Panc1 (cell line): ENCODE results near the gene CADM1.

Source experiments
- POLR2AphosphoS5 ChIP-seq: IDR thresholded peaks from 2 replicates; pipeline ENCODE4 v1.6.1; 2012; ENCODE audit warnings: mild to moderate bottlenecking, low read depth, low read length, moderate library complexity
- SIN3A ChIP-seq: IDR thresholded peaks from 2 replicates; pipeline ENCODE4 v1.6.1; 2012; ENCODE audit warnings: low read depth, mild to moderate bottlenecking, low read length, moderate library complexity, borderline replicate concordance; ENCODE audit not compliant: insufficient read depth
- TCF7L2 ChIP-seq: IDR thresholded peaks from 2 replicates; pipeline ENCODE4 v1.6.1; 2011; ENCODE audit warnings: mild to moderate bottlenecking, low read depth, low read length, inconsistent platforms
- TF ChIP-seq, protein P1 (sequence below): fragments of 450-650 bp; IDR thresholded peaks from 2 replicates; pipeline ENCODE4 v1.5.1; 2017; ENCODE audit warnings: mild to moderate bottlenecking
- TF ChIP-seq, protein P2 (sequence below), 2 experiments: IDR thresholded peaks; 2 replicates each; pipeline ENCODE4 v1.6.1; 2011 to 2012; ENCODE audit warnings: low read depth in 2 of 2, control low read depth in 1 of 2, low read length in 1 of 2, mild to moderate bottlenecking in 1 of 2, moderate library complexity in 1 of 2; ENCODE audit not compliant: insufficient read depth in 1 of 2

DNA sequence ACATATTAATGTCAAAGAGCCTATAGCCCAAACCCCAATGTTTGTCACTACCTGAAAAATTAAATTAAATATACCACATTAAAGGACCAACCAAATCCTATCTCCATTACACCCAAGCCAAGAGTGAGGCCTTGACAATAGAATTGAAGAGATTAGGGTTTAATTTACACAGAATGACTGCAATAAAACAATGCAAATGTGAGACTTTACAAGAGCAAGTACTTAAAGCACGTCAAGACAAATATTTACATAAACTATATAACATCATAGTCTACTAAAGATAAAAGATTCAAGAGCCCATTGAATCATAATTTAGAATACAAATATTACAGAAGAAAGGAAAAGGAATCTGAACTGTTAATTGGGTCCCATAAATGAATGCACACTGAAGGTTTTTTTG, 85.6 kb downstream of the CADM1 start:
- TF ChIP-seq, protein P1, sequence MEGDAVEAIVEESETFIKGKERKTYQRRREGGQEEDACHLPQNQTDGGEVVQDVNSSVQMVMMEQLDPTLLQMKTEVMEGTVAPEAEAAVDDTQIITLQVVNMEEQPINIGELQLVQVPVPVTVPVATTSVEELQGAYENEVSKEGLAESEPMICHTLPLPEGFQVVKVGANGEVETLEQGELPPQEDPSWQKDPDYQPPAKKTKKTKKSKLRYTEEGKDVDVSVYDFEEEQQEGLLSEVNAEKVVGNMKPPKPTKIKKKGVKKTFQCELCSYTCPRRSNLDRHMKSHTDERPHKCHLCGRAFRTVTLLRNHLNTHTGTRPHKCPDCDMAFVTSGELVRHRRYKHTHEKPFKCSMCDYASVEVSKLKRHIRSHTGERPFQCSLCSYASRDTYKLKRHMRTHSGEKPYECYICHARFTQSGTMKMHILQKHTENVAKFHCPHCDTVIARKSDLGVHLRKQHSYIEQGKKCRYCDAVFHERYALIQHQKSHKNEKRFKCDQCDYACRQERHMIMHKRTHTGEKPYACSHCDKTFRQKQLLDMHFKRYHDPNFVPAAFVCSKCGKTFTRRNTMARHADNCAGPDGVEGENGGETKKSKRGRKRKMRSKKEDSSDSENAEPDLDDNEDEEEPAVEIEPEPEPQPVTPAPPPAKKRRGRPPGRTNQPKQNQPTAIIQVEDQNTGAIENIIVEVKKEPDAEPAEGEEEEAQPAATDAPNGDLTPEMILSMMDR = no peak
- TF ChIP-seq TCF7L2 (no peak), POLR2AphosphoS5 (no peak), SIN3A (no peak)
- TF ChIP-seq, protein P2, sequence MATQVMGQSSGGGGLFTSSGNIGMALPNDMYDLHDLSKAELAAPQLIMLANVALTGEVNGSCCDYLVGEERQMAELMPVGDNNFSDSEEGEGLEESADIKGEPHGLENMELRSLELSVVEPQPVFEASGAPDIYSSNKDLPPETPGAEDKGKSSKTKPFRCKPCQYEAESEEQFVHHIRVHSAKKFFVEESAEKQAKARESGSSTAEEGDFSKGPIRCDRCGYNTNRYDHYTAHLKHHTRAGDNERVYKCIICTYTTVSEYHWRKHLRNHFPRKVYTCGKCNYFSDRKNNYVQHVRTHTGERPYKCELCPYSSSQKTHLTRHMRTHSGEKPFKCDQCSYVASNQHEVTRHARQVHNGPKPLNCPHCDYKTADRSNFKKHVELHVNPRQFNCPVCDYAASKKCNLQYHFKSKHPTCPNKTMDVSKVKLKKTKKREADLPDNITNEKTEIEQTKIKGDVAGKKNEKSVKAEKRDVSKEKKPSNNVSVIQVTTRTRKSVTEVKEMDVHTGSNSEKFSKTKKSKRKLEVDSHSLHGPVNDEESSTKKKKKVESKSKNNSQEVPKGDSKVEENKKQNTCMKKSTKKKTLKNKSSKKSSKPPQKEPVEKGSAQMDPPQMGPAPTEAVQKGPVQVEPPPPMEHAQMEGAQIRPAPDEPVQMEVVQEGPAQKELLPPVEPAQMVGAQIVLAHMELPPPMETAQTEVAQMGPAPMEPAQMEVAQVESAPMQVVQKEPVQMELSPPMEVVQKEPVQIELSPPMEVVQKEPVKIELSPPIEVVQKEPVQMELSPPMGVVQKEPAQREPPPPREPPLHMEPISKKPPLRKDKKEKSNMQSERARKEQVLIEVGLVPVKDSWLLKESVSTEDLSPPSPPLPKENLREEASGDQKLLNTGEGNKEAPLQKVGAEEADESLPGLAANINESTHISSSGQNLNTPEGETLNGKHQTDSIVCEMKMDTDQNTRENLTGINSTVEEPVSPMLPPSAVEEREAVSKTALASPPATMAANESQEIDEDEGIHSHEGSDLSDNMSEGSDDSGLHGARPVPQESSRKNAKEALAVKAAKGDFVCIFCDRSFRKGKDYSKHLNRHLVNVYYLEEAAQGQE (IDR thresholded peaks at IDR 0.05; ENCODE audit: insufficient read depth in 1 of 2, low read depth in 2 of 2, low read length in 1 of 2) = no peak
